Measurements from ENCODE around the gene TCP11.

TCP11 gene

DNA sequence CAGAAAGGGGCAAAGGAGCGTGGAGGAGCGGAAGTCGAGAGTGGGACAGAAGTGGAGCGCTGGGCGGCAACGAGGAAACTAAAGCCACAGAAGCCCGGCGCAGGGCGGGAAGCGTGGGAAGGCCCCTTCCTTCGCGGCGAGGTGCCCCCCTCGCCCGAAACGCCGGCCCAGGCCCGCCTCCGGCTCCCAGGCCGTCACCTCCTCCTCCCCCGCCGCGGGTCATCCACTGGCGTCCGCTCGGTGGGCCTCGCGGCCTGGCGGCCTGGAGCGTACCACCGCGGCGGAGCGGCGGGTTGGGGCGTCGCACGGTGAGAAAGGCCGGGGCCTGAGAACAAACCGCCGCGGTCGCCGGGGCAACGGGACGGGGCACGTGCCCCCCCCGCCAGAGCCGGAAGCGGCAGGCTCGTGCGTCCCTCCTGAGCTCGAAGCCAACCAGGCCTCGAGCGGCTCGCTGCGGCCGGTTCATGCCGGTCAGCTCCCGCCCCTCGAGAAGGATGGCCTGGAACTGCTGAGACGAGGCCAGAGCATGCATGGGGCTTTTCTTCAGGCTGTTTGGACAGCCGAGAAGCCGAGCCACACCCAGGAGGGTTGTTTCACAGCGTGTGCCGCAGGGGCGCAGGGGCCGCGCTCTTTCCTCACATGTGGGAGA is at the start of gene TCP11:
TSS of gene TCP11 (minus strand) at position 333 of the 649 bp plus-strand sequence. CDS start 469 bp downstream, outside the sequence.
- peak; percentile 7 for DNase-seq

DNA sequence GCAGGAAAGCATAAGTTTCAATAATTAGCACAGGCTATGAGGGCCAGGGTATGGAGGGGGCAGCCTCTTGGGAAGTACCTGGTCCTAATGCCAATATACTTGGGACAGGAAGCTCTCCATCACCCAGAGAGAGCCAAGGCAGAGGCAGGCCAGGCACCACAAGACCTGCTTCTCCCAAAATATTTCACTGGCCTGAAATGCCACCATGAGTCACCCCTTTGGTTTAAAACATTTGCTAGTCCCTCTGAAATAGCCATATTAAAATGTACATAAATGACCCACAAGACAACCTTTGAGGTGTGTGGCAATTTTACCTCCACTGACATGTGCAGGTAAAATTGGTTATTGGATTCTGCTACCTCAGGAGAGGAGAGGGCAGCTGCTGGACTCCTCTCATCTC is 49.2 kb upstream of the TCP11 start:
- DNase-seq, result no peak

DNA sequence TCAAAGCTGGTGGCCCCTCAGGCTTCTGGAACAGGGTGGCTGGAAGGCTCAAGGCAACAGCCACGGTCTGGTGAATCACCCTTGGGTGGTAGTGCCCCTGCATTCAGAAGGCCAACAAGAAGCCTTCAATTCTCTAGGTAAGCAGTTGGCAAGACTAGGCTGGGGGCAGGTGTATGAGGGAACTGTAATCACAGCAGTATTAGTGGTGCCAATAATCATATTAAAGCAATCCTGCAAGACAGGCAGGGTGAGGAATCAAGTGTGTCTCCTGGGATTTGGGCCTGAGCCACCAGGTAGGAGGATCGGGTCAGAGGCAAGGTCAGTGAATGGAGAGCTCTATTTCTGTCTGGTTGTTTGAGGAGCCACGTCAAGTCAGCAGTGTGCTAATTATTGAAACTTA is 47.7 kb upstream of the TCP11 start:
- DNase-seq, result no peak

DNA sequence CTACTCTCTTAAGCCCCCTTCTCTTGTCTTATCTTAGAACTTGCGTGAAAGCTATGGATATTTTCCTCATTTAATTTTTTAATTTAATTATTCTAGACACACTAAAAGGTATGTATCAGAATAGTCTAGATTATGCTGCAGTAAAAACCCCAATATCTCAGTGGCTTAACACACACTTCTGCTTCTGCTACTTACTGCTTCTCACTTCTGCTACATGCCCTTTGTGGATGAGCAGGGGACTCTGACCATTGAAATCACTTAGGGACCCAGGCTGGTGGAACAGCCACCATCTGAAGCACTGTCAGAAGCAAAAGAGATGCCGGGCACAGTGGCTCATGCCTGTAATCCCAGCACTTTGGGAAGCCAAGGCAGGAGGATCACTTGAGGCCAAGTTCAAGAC is 45.4 kb upstream of the TCP11 start:
- no peak for DNase-seq

DNA sequence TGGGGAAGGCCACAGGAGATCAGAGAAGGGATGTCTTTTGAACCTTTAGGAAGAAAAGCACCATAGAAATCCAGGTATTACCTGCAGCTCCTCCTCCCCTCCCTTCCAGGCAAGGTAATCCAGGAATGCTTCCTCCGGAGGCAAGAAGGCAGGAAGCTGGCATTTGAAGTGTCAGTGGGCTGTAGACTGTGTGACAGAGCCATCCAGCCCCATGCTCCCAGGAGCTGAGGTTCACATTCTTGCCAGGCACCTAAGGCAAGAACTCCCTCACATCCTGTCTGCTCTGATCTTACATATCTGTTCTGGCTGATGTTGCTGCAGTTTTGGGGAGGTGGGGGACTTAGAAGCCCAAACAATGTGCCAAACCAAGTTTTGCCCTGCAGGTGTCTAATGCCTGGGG is 44.8 kb upstream of the TCP11 start:
- no peak for DNase-seq

DNA sequence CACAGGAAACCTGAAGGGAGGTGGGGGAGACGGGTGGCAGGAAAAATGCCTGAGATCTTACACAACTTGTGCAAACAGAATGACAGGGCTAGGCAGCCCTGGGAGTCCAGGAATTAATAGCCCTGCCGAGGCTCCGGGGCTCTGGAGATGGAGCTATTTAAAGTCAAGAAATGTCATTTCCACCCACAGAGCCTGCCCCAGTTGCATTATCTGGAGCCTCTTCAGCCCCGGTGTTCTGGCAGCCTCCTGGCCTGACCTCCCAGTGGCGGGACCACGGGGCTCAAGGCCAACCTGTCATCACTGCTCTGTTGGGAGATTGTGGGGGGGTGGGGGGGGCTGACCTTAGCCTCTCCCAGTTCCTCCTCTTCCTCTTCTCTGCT is 44.2 kb upstream of the TCP11 start:
- no peak for DNase-seq

DNA sequence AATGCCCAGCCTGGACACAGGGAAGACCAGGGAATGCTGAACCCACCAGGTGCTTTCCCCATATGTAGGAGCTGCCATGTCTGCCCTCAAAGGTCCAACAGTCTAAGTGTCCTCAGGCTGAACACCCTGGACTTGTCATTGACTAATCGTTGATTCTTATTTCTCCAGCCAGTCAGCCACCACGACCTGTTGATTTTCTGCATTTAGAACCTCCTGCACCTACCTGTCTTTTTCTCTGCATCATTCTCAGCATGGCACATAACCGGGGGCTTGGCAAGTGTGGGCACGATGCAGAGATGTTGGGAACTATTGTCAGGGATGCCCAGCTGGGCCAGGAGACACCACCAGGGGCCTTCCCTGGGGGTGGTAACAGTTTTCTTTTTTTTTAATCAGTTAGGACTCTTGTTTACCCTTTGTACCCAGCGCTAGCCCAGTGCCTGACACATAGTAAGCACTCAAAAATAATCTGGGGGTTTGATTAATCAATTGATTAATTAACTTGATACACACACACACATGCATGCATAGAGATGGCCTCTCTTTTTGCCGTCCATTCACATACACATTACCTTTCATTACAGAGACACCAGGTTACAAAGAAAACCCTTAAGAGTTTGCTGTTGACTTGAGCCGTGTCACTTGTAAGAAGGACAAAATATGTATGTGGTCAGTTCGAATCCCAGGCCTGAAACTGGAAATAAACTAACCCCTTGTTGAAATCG is 43.6 kb upstream of the TCP11 start:
- no peak for DNase-seq

DNA sequence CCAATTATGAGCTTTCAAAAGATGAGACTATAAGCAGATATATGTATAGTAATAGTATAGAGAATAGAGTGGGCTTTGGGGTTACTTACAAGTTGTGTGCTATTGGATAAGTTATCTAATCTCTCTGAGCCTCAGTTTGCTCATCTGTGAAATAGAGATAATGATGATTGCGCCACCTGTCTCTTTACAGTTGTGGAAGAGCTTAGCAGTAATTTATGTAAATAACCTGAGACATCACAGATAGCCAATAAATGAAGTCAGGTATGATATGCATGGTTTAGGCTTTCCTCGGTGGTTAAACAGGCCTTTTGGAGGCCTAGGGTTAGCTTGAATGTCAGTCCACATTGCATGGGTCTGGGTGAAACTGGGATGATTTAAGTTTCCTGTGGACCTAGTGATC is 42.8 kb upstream of the TCP11 start:
- DNase-seq, result no peak

DNA sequence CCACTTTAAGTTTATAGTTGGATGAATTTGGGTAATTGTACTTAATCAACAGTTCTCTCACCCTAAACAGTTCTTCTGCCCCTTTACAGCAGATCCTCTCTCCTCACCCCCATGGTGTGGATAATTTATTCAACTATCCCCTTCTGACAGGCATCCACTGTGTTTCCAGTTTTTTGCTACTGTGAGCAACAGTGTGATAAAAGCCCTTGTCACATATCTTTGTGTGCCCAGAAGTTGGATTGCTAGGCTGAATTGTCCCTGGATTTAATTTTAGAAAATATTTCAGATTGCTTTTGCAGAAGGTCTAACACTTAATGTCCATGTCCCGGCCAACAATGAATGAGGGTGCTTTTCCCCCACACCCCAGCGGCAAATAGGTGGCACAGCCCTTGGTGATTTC is 42.1 kb upstream of the TCP11 start:
- DNase-seq, result no peak

DNA sequence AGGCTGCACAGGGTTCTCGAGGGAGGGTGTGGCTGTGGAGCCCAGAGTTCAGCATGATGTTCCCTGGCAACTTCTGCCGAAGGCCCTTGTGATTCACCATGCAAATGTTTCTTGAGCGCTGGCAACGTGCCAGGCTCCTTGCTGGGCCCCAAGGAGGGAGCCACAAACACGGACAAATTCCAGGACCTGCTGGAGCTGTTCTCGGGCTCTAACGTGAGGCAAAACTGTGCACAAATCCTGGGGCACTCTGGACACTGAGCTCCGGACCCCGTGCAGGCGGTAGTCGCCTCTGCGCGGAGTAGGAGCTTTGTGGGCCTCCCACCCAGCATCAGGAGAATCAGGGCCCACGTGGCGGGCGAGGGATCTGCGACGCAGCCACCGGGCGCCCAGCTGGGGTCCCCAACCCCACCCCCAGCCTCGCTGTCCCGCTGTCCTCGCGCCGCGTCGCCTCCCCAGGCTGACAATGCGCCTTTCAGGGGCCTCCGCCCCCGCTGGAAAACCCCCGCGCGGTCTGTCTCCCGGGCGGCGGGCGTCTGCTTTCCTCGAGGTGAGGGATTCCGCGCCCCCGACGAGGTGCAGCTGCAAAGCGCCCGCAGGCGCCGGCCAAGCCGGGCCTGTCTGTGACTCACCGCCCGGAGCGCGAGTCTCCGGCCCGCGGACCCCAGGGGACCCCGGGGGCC is 40.9 kb upstream of the TCP11 start:
- DNase-seq, result no peak

DNA sequence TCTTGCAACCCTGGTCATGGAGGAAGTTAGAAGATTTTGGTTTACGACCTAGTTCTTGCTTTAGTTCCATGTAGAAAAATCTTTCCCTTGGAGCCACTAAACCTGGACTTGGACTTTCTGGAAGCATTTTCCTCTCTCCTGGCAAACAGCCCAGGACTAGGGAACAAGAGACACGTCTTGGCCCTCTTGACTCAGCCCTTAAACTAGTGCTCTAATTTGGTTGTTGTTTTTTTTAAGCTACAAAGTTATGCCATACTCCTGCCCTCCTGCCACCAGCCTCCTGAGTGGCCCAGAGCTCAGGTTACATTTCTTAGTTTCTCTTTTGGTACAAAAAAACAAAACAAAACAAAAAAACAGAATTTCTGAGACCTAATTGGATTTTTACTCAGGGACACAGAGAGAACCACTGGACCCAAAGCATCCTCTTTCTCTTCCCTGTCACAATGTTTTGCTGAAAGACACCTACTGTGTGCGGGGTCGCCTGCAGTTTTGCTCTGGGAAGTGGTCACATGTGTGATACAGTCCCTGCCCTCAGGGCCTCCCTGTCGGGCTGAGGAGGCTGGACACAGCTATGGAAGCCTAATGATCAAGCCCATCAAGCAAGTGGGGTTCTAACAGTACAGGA is 40.3 kb upstream of the TCP11 start:
- DNase-seq, result no peak

DNA sequence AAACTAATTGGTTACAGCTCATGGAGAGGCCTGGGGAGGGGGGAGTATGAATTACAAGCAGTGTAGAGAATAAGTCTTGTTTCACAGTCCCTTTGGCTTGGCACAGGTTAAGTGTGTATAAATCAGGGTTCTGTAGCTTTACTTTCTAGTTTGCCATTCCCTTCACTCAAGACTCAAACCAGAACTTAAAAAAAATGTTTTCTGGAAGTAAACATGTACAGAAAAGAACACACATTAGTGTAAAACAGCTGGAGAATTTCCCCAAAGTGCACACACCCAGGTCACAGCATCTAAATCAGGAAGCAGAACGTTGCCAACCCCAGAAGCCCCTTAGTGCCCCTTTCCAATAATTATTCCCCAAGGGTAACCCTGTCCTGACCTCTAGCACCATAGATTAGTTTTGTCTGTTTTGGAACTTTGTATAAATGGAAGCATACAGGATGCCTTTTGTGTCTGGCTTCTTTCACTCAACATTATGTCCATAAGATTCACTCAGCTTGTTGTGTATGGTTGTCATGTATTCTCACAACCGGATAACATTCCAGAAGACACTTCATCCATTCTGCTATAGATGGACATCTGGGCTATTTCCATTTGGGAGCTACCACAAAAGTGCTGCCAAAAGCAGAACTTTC is 38.9 kb upstream of the TCP11 start:
- no peak for DNase-seq

DNA sequence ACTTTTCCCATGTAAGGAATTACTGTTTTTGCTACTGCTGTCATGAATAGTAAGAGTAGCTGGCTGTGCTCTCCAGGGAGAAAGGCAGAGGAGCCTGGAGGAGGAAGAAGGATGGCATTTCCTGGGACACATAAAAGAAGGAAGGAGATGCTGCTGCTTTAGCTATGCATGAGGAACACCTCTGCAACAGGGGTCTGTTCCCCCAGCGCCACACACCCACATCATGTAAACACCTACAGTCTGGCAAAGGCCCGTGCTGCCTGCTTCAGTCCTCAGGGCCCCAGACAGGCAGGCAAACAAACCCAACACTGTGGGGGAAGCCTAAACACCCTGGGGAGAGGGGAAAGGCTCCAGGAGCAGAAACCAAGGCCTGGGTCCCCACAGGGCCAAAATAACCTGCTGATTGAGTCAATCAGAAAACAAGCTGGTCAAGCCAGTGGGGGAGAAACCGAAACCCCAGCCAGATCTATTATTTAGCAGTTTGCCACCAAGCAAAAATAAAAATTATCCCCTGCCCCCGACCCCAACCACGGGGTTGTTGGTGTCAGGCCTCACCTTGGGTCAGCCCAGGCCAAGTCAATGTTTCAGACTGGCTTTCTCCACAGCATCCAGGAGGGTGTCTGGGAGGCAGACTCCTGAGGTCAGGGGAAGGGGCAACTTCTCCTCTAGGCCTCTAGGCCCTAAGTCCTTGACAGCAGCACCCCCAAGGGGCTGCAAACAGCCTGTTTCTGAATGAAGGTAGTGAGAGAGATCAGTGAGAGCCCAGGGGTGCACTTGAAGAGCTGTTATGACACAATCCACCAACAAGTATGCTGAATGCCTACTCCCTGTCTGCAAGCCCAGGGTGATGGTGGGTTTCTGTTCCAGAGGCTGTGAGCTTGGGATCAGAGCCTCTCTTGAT is 38.0 kb upstream of the TCP11 start:
- DNase-seq, result no peak

DNA sequence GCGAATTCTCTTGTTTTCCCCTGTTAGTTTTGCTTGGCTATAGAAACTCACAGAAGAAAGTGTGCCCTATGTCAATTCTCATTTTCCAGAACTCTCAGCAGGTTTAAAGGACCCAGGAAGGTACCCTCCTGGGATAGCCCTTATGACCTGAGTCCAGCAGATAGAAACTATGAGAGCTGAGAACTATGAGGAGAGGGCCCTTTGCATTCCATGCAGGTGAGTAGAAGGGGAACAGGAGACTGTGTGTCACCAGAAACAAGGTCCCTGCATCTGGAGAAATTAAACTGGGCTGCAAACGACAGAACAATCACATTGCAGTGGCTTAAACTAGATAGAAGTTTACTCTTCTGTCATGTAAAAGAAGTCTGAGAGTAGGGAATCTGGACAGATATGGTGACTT is 36.9 kb upstream of the TCP11 start:
- no peak for DNase-seq

DNA sequence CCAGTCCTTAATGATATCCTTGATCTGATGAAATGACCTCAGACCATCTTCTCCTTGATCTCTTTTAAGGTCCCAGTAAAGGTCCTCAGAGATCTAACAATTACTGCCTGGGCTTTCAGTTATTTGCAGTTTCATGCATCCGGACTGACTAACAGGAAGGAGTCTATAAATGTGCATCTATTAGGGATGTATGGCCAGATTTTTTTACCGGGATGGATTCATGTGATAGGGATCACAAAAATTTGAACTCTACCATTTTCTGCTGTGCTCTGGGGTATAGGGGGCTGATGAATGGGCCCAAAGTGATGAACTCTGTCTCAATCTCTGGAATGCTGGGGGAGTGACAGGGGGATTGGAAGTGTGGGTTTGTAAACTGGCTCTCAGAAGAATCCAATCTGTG is 36.5 kb upstream of the TCP11 start:
- no peak for DNase-seq

DNA sequence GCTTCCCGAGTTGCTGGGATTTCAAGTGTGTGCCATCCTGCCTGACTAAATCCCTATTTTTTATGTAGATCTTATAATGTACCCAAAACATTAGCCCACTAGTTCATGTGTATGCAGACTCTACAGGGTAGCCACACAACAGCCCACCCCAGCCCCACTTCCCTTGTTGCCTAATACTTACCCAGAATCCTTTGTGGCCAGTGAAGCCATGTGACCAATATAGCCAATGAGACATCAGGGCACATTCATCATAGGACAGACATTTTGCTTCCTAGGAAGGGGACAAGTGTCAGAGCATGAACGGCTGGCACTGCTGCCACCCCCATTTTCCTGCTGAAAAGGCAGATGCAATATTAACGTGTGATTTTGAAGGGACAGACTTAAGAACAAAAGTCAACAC is 36.0 kb upstream of the TCP11 start:
- DNase-seq, result no peak

DNA sequence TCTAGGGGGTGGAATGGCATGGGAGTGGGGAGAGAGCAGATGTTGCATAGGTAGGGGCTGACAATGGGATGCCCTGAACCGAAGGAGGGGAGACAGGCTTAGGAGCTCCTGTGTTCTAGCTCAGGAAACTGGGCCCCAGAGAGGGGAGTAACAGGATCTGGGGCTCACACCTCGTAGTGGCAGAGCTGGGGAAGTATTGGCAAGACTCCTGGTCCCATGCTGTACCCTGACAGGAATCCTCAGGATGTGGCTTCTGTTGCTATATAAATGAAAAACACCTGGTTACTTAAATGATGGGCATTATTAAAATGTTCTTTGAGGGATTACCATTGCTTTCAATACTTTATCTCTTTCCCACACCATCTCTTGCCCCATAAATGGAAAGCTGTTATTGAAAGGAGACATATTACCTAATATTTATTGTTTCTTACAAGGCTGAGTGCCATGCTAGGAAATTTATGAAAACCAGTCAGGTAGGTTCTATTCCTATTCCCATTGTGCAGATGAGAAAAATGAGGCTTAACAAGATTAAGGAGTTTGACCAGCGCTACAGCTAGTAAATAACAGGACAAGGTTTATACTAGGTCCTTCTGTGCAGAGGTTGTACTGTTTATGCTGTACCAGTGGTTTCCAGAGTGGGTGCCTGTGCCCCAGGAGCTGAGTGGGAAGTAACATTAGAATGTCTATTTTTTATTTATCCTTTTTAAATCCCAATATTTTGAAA is 35.3 kb upstream of the TCP11 start:
- DNase-seq, result no peak

DNA sequence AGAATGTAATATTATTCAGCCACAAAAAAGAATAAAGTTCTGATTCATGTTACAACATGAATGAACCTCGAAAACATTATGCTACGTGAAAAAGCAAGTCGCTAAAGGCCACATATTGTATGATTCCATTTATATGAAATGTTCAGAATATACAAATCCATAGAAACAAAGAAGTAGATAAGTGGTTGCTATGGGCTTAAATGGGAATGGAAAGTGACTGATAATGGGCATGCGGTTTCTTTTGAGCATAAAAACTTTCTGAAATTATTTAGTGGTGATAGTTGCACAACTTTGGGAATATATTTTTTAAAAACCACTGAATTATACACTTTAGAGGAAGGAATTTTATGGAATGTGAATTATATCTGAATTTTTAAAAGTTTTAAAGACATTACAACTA is 33.4 kb upstream of the TCP11 start:
- no peak for DNase-seq

DNA sequence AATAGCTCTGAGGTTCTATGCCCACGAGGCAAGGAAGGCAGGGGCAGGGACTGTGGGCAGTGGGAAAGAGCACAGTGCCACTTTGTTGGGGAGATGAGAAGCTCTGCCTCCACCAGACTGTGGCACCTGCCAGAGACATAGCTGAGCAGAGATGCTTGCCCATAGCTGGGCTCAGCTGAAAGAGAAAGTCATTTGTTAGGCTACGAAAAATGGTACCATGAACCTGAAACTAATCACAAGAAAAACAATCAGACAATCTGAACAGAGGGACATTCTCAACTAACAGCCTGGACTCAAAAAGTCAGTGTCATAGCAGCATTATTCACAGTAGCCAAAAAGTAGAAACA is 32.9 kb upstream of the TCP11 start:
- no peak for DNase-seq

DNA sequence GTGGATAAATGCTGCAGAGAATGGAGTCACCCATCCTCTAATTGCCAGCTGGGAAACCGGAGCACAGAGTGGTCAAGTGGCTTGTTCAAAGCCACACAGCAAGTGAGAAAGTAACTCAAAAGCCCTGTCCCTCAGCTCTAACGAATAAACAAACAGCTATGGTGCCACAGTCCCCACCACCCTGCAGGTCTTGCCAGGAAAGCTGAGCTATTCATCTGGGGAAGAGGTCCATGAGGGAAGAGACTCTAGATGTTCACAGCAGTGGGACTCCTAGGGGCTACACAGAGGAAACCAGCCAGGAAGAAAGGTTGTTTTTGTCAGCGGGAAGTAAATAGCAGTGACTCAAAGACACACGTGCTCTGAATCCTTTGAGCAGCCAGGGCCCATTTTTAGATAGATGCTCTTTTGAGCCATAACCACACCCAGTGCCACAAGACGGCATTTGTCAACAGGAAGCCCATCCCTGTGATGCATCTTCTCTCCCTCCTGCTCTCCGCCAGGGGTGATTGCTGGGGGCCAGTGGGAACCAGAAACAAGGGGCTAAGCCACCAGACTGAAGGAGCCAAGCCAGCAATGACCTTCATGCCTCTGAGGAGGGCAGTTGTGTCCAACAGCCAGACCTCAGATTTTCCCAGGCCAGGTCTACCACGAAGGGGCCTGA is 32.4 kb upstream of the TCP11 start:
- no peak for DNase-seq

DNA sequence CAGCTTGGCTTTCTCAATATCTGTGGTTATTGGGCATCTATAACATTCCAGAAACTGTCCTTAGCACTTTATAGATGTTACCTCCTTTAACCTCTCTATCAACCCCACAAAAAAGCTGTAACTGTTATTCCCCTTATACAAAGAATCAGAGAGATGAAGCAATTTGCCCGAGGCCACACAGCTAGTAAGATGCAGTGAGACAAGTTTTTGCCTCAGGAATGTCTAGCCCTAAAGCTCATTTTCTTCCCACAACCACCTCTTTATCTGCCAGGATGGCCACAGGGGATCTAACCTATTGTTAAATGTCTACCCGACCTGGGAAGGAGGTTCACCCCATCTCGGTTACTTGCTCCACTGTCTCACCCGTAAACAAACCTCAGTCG is 31.9 kb upstream of the TCP11 start:
- DNase-seq, result no peak
